ENCODE measurements around the gene HLA-DRB1.
"Not testable (repeated sequence)": the region's sequence is repeated elsewhere in the genome, so short reads cannot be mapped to it uniquely, and the experiment has no call there.

HLA-DRB1 gene

DNA sequence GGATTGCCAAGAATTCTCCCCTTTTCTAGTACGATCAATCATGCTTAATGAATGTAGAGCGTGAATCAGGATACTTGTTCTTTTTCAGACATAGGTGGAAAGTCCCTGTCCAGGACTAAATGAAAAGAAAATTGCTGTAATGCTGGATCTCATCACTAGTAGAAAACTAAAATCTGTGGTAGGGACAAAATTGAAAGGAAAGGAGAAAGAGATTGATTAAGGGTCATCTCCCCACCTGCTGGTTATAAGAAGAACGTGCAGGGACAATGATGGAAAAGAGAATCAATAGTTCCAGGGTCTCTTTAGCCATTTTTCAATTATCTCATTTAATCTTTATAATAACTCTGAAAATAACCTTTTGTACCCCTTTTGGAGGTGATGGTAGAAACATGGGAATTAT, 18.7 kb upstream of the HLA-DRB1 start:
- no peak for DNase-seq

DNA sequence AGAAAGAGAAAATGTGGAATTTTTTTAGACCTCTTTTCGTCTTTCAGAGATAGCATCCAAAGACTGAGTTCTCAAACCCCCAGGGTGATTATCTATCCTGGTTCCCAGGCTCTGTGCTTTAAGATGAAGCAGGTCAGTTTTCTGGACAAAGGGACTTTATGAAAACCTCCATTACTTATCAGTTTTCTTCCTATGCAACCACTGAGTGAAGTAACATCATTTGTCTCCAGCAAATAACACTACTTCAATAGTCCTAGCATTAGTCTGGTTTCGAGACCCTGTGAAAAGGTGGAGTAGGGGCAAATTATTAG, 18.3 kb upstream of the HLA-DRB1 start:
- no peak for DNase-seq

DNA sequence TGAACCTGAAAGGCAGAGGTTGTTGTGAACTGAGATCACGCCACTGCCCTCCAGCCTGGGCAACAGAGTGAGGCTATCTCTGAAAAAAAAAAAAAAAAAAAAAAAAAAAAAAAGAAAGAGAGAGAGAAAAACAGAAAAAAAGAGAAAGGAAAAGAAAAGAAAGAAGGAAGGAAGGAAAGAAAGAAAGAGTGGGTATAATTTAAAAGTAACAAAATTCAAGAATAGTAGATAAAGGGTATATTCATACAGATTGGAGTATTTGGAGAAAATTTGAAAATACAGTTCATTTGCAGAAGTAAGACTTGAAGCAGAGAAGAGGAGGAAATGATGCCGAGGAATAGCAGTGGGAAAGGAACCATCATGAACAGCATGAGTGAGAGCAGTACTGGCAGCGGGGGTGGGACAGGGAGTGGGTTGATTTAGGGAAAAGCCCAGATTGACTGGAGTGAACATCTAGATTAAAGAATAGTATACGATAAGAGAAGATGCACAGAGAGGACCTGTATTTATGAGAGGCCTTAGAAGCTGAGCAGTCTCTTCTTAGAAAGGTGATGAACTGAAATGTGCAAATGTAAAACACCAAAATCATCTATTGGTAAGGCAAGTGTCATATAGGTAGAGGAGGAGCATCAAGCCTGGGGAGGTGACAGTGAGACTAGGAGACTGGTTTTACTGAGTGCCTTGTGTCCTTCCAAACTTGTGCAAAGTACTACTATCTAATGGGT, 17.8 kb upstream of the HLA-DRB1 start:
- no peak for DNase-seq

DNA sequence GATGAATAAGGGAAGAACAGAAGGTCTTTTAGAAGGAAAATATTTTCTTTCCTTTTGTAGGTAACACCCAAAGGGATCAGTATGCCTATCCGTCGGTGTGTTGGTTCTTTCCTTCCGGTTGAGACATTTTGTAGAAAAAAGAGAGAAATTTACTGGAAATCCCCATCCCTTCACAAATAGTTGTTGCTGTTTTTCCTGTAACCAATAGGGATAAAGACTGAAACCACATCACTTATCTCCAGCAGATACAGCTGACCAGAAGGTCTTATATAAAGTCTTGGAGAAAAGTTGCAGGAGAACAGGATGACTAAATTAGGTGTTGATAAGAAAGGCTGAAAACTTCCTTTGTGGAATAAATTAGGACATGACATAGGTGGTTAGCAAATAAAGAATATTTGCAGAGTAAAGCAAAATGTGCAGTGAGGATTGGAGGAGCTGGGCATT, 14.8 kb upstream of the HLA-DRB1 start:
- DNase-seq, result peak; percentile 78

DNA sequence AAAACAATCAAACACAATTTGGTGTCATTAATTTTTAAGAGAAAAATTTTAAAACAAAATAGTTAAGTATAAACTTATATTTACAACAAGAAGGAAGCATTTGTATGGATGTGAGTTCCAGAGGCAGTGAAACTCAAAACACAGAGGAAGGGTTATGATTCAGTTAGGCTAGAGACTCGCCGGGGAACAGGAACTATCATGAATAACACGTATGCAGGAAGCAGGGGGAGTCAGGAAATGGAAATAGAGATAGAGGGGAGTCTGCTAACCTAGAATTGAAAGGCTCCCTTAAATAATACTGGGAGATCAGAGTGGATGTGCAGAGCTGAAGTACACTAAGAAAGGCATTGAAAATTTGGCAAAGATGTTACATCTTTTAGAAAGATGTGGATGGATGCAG, 14.2 kb upstream of the HLA-DRB1 start:
- peak; percentile 18 for DNase-seq

DNA sequence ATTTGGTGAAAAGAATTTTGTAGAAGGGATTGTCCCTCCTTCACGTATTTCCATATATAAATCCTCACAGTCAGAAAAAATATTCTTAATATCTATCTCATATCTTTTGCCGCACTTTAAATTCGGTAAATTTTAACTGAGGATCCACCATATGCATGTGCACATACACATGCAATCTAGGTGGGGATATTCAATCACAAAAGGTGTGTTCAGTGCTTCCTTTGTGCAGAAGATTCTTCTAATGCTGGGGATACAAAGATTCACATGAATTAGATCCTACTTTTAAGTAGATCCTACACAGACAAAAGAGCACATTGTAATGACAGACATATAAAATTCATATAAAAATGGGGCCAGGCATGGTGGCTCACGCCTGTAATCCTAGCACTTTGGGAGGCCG, 13.6 kb upstream of the HLA-DRB1 start:
- no peak for DNase-seq

DNA sequence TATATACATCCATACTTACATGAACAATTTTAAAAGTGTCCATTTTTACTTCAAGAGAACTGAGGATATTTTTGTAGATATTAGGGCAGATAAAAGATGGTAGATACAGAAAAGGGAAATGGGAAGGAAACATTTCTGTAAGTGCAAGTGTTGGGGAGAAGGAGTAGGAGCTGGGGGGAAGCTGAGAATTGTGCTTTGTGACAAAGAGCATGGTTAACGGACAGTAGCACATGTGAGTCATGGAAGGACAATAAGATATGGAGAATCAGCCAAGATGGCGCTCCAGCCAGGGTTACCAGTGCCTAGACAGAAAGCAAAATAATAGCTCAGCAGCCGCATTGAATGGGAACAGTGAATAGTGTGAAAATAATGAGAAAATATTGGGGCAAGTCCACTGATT, 12.7 kb upstream of the HLA-DRB1 start:
- DNase-seq, result no peak

DNA sequence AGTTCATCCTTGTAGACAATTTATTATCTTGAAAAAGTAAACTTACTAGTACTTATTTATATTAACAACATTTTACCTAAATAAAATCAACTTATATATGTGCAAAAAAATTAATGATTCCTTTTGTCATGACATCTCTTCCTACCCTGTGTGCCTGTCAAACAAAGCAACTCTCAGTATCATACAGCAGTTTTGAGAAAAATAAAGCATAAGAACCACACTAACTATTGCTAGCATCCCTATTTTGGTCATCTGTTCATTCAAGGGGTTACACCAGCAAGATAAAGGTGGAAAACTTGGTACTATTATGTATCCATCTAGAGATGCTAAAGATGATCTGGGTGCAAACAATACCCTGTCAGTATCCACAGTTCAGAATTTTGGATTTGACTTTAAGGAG, 7.4 kb upstream of the HLA-DRB1 start:
- no peak for DNase-seq

DNA sequence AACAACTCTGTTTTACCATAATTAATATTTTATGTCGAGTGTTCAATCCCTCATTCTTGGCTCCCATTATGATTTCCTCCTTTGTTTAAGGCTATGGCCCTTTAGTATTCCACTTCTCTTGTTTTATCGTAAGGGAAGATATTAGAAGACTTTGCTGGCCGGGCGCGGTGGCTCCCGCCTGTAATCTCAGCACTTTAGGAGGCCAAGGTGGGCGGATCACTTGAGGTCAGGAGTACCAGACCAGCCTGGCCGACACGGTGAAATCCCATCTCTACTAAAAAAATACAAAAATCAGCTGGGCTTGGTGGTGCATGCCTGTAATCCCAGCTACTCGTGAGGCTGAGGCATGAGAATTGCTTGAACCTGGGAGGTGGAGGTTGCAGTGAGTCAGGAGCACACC, 1.1 kb upstream of the HLA-DRB1 start:
- not testable (repeated sequence) for DNase-seq

DNA sequence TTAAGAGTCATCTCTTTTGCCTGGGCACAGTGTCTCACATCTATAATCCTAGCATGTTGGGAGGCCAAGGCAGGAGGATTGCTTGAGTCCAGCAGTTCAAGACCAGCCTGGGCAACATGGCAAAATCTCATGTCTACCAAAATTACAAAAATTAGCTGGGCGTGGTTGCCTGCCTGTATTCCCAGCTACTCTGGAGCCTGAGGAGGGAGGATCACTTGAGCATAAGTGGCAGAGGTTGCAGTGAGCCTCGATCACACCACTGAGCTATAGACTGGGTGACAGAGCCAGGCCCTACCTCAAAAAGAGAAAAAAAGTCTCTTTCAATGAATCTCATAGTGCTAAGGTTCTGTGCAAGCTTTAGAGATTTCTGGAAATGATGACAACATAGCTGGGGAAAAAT, 1.5 kb downstream of the HLA-DRB1 start:
- DNase-seq, result no peak

DNA sequence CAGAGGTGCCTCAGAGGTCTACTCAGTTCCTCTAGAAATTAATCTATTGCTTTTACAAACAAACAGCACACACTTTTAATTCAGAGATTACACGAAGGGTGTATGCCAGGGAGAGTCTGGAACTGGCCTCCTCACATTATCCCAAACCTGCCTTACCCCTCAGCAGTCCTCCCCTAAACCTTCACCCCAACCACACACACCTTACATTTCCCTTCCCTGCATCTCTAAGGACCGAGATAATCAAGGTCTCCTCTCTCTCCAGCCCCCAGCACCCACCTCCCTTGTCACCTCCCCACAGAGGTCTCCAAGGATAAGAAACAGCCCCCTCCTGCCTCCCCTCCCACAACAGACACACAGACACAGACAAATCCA, 6.1 kb downstream of the HLA-DRB1 start:
- DNase-seq, result no peak

DNA sequence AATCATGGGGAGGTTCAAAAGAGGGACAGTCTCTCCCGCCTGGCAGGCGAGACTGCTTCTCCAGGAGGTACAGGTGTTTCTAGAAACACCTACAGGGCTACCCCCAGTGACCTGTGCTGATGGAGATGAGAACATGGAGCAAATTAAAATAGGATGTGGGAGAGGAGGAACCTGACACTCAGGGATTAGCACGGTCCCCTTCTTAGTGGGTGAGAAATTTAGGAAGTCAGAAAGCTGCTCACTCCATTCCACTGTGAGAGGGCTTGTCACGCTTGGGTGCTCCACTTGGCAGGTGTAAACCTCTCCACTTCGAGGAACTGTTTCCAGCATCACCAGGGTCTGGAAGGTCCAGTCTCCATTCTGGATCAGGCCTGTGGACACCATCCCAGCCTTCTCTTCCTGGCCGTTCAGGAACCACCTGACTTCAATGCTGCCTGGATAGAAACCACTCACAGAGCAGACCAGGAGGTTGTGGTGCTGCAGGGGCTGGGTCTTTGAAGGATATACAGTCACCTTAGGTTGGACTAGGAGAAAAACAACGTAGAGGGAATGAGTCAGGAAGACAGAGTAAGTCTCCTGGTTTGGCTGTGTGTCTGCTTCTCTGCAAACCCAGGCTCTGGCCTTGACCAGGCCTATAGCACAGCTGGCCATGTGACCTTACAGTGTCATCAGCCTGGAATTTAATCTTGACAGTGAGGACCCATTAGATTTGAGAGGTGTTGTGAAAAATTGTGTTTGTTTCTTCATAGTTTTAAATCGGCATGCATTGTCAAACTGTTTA, 8.1 kb downstream of the HLA-DRB1 start:
- DNase-seq, result no peak

DNA sequence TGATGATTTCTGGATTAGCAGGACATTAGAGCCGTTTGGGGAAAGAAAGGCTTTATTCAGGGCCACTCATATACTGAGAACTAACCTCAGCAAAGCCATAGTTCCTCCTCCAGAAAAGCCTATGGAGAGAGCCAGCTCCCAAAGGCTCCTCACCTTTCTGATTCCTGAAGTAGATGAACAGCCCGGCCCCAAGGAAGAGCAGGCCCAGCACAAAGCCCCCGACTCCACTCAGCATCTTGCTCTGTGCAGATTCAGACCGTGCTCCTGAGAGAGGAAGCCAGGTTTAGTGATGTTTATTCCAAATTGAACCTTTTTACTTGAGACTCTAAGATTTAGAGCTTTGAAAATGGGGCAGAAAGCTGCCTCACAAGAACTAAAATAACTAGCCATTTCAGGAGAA, 9.1 kb downstream of the HLA-DRB1 start:
- DNase-seq, result no peak

DNA sequence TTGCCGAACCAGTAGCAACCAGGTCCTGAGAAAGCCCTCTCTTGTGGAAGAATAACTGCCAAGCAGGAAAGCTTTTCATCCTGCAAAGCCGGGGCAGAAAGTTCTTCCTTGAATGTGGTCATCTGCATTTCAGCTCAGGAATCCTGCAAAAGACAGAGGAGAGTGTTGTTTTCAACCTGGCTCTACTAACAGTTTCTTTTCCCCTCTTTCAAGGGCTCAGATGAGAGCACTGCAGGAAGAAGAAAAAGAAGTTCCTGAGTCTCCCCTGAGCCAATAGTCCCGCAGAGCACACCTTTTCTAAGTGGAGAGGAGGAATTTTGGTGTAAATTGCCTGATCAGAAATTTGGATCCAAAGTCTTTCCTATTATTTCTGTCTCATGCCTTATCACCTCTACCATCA, 10.7 kb downstream of the HLA-DRB1 start:
- DNase-seq, result no peak

DNA sequence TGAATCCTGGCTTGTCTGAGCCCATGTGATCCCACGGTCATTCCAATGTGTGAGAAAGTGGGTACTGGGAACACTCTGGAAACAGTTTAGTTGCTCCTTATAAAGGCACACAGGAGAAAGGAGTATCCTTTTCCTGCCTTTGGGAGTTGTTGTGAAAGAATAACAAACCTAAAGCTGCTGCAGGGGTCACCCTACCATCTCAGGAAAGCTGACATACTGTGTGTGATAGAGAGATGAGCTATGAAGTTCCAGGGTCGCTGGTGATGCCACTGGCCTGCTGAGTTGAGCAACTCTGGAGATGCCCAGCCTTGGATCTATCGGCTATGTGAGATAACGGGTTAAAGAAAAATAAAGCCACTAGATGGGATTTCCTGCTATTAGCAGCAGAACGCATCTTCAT, 12.2 kb downstream of the HLA-DRB1 start:
- not testable (repeated sequence) for DNase-seq

DNA sequence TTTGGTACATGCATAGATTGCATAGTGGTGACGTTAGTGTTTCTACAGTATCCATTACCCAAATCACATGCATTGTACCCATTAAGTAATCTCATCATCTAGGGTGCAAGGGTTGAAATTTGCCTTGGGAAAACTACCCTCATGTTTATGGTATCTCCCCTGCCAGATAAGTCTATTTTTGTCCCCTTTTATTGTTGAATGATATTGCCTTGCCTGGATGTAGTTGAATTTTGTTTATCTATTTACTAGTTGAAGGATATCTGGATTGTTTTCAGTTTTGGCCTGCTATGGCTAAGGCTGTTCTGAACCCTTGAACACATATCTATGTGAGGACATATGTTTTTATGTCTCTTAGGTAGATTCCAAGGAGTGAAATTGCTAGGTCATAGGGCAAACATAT, 13.4 kb downstream of the HLA-DRB1 start:
- no peak for DNase-seq

DNA sequence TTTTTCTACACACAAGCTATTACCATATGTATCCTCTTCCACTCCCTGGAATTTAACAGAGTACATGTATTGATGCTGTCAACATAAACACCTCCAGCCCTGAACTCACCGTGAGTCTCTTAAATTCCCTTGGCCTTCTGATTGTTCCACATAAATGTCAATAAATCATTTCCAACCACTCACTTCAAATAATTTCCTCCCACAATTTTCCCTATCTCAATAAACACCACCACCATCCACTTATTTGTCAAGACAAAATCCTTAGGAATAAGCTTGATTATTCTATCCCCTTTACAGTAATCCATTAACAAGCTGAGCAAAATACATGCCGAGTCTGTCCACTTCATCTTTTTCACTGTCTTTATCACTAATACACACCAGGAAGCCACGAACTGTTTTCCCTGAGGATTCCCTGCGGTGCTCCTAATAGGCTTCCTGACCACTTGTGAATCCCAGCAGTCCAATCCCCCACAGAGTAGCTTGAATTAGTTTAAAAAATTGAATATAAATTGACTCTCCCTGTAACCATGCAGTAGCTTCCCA, 19.2 kb downstream of the HLA-DRB1 start:
- DNase-seq, result no peak

DNA sequence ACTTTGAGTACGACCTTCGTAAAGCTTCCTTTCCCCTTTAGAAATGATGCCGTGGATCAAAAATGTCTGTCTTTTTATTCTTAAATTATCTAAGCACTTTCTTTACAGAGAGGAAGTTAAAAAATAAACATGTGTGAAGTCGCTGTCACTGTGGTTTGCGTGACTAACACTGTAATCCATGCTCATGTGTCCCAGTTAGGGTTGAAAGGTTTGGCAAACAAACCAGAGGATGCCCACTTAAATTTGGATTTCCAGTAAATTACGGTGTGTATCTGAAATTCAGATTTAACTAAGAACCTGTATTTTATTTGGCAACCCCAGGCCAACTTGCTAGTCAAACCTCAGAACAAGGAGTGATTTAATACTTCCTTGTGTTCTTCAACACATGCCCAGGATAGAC, 21.1 kb downstream of the HLA-DRB1 start:
- peak; percentile 12 for DNase-seq

DNA sequence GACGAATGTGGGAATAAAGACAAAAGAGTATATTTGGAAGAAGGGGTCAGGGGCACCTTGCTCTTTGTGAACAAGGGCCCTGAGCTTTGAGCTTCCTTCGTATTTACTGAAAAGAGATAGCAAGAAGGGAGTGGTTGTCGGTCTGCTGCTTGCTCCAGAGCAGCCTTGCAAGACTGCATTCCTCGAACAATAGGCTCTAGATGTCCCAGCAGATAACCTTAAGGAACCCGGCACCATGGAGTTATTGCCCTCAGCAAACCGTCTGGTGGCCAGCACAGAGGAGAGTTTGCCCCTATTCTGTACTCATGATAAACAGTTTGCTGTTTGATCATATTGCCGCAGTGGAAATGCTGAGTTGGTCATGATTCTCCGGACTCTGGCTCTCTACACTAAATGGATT, 22.7 kb downstream of the HLA-DRB1 start:
- no peak for DNase-seq

DNA sequence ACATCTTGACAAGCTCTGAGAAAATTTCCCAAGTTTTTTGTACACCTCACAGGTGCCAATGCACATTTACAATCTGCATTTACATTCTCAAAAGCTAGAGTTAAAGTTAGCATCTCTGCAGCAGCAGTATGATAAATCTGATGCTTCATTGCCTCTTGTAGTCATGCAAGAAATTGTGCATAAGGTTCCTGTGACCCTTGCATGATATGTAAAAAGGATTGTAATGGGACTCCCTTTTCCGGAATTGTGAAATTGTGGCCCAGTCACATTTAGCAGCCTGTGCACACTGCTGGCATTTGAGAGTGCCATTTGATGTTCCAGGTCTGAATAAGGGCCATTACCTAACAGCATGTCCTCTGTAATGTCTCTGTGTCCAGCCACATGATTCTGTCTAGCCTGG, 24.1 kb downstream of the HLA-DRB1 start:
- no peak for DNase-seq

DNA sequence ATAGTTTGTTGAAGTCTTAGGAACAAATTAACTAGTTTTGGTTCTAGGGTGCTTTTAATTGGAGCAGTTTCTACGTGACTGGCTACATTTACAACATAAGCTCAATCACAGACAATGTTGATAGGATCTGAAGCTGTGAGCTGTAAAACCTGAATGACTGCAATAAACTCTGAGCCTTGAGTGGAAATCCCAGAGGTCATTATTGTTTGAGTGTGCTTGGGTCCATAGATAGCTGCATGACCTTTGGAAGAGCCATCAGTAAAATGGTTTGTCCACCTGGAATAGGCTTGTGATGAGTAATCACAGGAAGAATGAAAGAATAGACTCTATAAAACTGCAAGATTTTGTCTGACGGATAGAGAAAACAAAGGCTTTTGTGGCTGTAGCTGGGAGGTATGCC, 26.7 kb downstream of the HLA-DRB1 start:
- no peak for DNase-seq

DNA sequence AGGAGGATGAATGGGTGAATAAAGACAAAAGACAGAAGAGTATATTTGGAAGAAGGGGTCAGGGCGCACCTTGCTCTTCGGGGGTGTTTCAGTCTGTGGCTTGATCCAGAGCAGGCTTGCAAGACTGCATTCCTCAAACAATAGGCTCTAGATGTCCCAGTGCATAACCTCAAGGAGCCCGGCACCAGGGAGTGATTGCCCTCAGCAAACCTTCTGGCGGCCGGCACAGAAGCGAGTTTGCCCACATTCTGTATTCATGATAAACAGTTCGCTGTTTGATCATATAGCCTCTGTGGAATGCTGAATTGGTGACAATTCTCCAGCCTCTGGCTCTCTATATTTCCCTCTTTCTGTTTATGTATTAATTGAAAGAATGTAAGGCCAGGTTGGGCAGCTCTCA, 29.9 kb downstream of the HLA-DRB1 start:
- no peak for DNase-seq

DNA sequence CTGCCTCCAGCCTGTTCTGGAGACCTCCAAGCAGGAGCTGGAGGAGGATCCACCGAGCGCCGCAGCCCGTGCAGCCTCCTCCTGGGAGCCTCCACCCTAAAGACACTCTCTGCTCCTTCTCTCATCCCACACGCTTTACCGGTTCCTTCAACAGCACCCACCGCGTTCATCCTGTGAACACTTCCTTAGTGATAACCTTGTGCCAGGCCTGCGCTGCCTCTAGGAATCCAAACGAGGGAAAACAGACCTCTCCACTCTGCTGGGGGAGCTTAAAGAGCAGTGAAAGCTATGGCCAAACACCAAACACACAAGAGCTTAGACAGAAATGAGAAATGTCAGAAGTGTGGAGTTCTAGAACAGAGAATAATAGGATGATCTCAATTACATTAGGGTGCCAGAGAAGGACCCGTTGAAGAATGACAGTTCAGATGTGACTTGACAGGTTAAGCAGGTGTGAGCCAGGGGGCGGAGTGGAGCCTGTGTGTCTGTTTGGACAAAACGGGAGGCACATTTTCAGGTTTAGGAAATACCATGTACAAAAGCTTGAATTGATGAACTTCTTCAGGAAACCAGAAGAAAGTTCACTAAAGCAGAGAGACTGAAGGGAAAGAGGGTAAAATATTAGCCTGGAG, 31.1 kb downstream of the HLA-DRB1 start:
- DNase-seq, result no peak
